HL-60 (cell line): Measurements from ENCODE around the gene NEK7.

Experiments used
- DNase-seq, 2 experiments: peaks; one replicate each; pipeline ENCODE4 v3.0.0-alpha.2; 2010 to 2020; ENCODE audit warnings: low read depth in 1 of 2, low spot score in 1 of 2
- H3K27ac ChIP-seq: fragments of 250-450 bp; sonication (Bioruptor Pico); replicated peaks from 2 replicates; pipeline ENCODE4 v1.5.1; 2020; ENCODE audit warnings: mild to moderate bottlenecking, moderate library complexity
- H3K27me3 ChIP-seq: fragments of 250-450 bp; sonication (Bioruptor Pico); 2 replicates; pipeline ENCODE4 v1.5.1; 2021; ENCODE audit warnings: mild to moderate bottlenecking, moderate library complexity; ENCODE audit not compliant: insufficient read depth, poor library complexity, severe bottlenecking
- H3K4me3 ChIP-seq: replicated peaks from 2 replicates; pipeline ENCODE4 v1.5.1; 2011; ENCODE audit warnings: mild to moderate bottlenecking, control low read depth, low read length; ENCODE audit not compliant: insufficient read depth
- GABPA ChIP-seq: IDR thresholded peaks from 2 replicates; pipeline ENCODE4 v1.6.1; 2012; ENCODE audit warnings: low read depth
- POLR2AphosphoS5 ChIP-seq: IDR thresholded peaks from 2 replicates; pipeline ENCODE4 v1.6.1; 2012; ENCODE audit warnings: low read depth
- SPI1 ChIP-seq: IDR thresholded peaks from 2 replicates; pipeline ENCODE4 v1.6.1; 2012; ENCODE audit warnings: low read depth, mild to moderate bottlenecking, borderline replicate concordance
- TF ChIP-seq, protein P1 (sequence below): IDR thresholded peaks from one replicate; pipeline ENCODE4 v1.5.1; 2011; ENCODE audit warnings: low read length, control low read depth, inconsistent platforms; ENCODE audit not compliant: insufficient read depth
- TF ChIP-seq, protein P2 (sequence below): IDR thresholded peaks from 2 replicates; pipeline ENCODE4 v1.6.1; 2012; ENCODE audit warnings: low read depth; ENCODE audit not compliant: insufficient replicate concordance

Gene NEK7

DNA sequence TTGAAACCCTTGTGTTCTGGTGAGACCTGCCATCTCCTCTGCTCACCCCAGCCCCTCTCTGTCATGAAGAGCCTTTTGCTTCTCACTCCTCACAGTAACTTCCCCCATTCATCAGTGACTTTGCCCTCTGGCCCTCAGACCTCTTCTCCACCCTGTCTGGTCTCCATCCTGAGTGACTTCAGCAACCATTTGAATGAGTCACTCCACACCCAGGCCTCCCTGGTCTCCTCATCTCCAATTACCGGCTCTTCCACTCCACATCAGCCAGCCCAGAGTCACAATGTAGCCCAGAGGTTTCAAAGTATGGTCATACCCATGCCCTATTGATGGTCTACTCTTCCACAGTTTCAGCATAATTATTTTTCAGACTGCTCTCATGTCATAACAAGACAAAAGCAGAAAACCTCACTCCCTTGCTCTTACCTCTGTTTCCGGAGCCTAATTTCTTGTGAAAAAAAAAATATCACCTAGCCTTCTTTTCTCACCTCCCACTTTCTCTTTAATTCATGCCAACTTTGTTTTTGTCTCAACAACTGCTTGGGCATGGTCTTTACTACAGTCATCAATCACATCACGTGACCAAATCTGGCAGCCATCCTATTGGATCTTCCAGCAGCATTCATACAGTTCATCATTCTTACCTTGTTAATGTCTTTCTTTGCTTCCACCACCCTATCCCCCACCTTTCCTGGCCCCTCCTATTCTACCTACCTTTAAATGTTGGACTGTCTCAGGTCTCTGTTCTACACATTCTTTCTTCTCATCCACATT lies 35.6 kb upstream of the NEK7 start:
- no peaks in the 10 kb centered on the region for H3K27me3 ChIP-seq
- no peak for DNase-seq
- H3K4me3 ChIP-seq = no peak overlapping the region
- TF ChIP-seq, protein P1, sequence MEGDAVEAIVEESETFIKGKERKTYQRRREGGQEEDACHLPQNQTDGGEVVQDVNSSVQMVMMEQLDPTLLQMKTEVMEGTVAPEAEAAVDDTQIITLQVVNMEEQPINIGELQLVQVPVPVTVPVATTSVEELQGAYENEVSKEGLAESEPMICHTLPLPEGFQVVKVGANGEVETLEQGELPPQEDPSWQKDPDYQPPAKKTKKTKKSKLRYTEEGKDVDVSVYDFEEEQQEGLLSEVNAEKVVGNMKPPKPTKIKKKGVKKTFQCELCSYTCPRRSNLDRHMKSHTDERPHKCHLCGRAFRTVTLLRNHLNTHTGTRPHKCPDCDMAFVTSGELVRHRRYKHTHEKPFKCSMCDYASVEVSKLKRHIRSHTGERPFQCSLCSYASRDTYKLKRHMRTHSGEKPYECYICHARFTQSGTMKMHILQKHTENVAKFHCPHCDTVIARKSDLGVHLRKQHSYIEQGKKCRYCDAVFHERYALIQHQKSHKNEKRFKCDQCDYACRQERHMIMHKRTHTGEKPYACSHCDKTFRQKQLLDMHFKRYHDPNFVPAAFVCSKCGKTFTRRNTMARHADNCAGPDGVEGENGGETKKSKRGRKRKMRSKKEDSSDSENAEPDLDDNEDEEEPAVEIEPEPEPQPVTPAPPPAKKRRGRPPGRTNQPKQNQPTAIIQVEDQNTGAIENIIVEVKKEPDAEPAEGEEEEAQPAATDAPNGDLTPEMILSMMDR = no peak
- TF ChIP-seq, protein P2, sequence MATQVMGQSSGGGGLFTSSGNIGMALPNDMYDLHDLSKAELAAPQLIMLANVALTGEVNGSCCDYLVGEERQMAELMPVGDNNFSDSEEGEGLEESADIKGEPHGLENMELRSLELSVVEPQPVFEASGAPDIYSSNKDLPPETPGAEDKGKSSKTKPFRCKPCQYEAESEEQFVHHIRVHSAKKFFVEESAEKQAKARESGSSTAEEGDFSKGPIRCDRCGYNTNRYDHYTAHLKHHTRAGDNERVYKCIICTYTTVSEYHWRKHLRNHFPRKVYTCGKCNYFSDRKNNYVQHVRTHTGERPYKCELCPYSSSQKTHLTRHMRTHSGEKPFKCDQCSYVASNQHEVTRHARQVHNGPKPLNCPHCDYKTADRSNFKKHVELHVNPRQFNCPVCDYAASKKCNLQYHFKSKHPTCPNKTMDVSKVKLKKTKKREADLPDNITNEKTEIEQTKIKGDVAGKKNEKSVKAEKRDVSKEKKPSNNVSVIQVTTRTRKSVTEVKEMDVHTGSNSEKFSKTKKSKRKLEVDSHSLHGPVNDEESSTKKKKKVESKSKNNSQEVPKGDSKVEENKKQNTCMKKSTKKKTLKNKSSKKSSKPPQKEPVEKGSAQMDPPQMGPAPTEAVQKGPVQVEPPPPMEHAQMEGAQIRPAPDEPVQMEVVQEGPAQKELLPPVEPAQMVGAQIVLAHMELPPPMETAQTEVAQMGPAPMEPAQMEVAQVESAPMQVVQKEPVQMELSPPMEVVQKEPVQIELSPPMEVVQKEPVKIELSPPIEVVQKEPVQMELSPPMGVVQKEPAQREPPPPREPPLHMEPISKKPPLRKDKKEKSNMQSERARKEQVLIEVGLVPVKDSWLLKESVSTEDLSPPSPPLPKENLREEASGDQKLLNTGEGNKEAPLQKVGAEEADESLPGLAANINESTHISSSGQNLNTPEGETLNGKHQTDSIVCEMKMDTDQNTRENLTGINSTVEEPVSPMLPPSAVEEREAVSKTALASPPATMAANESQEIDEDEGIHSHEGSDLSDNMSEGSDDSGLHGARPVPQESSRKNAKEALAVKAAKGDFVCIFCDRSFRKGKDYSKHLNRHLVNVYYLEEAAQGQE = no peak
- no peak for TF ChIP-seq GABPA
- TF ChIP-seq POLR2AphosphoS5 = no peak
- no peak for TF ChIP-seq SPI1
- no peak overlapping the region for H3K27ac ChIP-seq

DNA sequence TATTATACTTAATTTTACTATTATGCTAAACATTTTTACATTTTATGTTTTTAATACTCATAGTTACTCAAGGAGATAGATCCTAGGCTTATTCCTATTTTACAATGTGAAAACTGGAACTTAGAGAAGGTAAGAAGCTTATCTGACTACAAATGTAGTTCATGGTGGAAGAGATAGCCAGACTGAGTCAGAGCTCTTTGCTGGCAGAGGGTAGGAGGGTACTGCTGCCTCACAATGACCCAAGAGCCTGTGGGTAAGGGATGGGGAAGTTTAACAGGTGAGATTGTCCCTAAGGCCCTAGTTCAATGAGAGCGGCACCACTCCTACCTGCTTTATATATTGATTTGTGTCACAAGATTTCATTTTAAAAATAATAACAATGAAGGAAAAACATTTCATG lies 34.1 kb upstream of the NEK7 start:
- H3K27ac ChIP-seq = no peak overlapping the region
- DNase-seq = no peak
- H3K27me3 ChIP-seq = no peaks in the 10 kb centered on the region
- H3K4me3 ChIP-seq = no peak overlapping the region
- TF ChIP-seq GABPA (no peak), SPI1 (no peak), POLR2AphosphoS5 (no peak)
- TF ChIP-seq, protein P1 = no peak
- TF ChIP-seq, protein P2 = no peak

DNA sequence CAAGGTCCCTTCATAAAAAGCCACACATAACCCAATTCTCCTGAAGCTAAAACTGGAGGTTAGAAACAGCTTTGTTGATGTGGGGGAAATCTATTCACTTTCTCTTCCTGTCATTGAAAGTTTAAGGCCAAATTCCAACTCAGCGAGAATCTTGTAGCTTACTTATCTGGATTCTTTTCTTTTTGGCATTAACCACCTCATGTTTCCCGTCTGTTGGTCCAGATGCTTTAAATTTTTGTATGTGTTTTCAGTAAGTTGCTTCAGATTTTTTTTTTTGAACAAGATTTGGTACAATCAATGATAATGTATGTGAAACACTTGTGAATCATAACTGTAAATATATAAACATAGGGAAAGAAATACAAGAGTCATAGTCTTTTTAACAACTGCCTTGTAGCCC lies 33.7 kb upstream of the NEK7 start:
- H3K4me3 ChIP-seq = no peak overlapping the region
- TF ChIP-seq, protein P2 = no peak
- TF ChIP-seq SPI1 (no peak), POLR2AphosphoS5 (no peak), GABPA (no peak)
- TF ChIP-seq, protein P1 = no peak
- DNase-seq = no peak
- no peaks in the 10 kb centered on the region for H3K27me3 ChIP-seq
- H3K27ac ChIP-seq = no peak overlapping the region
